ENCODE measurements around the gene ENOX1. TPM values are rescaled to one million over a fixed set of nuclear protein-coding genes. Genes with fewer than 3 reads are reported as not detected.

ENOX1 gene
- total and polyA plus RNA-seq, 2 of the 13 experiments (the other 11 are each of a cell fraction or from before 2014, with no cell fraction given), result not detected

GRCh38 chr13:43573361-43573740 is 213.4 kb downstream of the ENOX1 start:
- intact Hi-C loops (cut with micrococcal nuclease; ENCODE audit: unreplicated experiment), result no loop called here
- in situ Hi-C loops (cut with HindIII; ENCODE audit: extremely low pct_ligation_motif_present, low pct_unique_long_range_greater_than_20kb), result no loop called here
- H3K4me1 ChIP-seq (ENCODE audit: insufficient read depth, low read length), result no peaks in the 10 kb centered on the region
- H3K4me2 ChIP-seq (ENCODE audit: low read depth, low read length), result no peak overlapping the region
- POLR2A ChIA-PET, result no interaction called here
- DNase-seq (ENCODE audit: low spot score) (no peak), FAIRE-seq (no peak), ATAC-seq (no peak)
- H3K27ac ChIP-seq (ENCODE audit: extremely low read length, insufficient read depth, low read length), result no peak overlapping the region
- H3K27me3 ChIP-seq (ENCODE audit: control insufficient read depth in 1 of 2, insufficient read depth in 2 of 2, low read length in 2 of 2), result no peaks in the 10 kb centered on the region
- H3K36me3 ChIP-seq (replicated peaks in 1 of 2; ENCODE audit: control insufficient read depth in 1 of 2, insufficient read depth in 2 of 2, low read length in 2 of 2), result no peaks in the 10 kb centered on the region
- no peak for TF ChIP-seq FOXK1 (CRISPR knock-in tag; IDR thresholded peaks at IDR 0.05; ENCODE audit: borderline replicate concordance, low read depth)
- no peak for TF ChIP-seq GATAD1 (CRISPR knock-in tag; IDR thresholded peaks at IDR 0.05)
- no peak for TF ChIP-seq ZNF234 (CRISPR knock-in tag; conservative IDR thresholded peaks at IDR 0.05)
- no peak for TF ChIP-seq ATM (IDR thresholded peaks at IDR 0.05; ENCODE audit: borderline replicate concordance)
- no peak for TF ChIP-seq NFIC (IDR thresholded peaks at IDR 0.05; ENCODE audit: low read length)
- TF ChIP-seq ZNF296 (CRISPR knock-in tag; conservative IDR thresholded peaks at IDR 0.05), result no peak
- TF ChIP-seq GFI1 (CRISPR knock-in tag; IDR thresholded peaks at IDR 0.05; ENCODE audit: borderline replicate concordance), result no peak
- TF ChIP-seq TCF12 (IDR thresholded peaks at IDR 0.05), result no peak
- no peak for TF ChIP-seq TCF12 (CRISPR knock-in tag; IDR thresholded peaks at IDR 0.05)
- no peak for TF ChIP-seq CREB1 (IDR thresholded peaks at IDR 0.05)
- no peak for TF ChIP-seq CREB1 (CRISPR knock-in tag; IDR thresholded peaks at IDR 0.05)
- TF ChIP-seq THAP9 (CRISPR knock-in tag; IDR thresholded peaks at IDR 0.05; ENCODE audit: borderline replicate concordance), result no peak
- TF ChIP-seq BCLAF1 (IDR thresholded peaks at IDR 0.05), result no peak
- TF ChIP-seq KLF6 (CRISPR knock-in tag; IDR thresholded peaks at IDR 0.05), result no peak
- TF ChIP-seq, protein P1, sequence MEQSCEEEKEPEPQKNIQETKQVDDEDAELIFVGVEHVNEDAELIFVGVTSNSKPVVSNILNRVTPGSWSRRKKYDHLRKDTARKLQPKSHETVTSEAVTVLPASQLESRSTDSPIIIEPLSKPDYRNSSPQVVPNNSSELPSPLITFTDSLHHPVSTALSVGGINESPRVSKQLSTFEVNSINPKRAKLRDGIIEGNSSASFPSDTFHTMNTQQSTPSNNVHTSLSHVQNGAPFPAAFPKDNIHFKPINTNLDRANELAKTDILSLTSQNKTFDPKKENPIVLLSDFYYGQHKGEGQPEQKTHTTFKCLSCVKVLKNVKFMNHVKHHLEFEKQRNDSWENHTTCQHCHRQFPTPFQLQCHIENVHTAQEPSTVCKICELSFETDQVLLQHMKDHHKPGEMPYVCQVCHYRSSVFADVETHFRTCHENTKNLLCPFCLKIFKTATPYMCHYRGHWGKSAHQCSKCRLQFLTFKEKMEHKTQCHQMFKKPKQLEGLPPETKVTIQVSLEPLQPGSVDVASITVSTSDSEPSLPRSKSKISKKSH (CRISPR knock-in tag; IDR thresholded peaks at IDR 0.05; ENCODE audit: borderline replicate concordance), result no peak
- TF ChIP-seq, protein P2, sequence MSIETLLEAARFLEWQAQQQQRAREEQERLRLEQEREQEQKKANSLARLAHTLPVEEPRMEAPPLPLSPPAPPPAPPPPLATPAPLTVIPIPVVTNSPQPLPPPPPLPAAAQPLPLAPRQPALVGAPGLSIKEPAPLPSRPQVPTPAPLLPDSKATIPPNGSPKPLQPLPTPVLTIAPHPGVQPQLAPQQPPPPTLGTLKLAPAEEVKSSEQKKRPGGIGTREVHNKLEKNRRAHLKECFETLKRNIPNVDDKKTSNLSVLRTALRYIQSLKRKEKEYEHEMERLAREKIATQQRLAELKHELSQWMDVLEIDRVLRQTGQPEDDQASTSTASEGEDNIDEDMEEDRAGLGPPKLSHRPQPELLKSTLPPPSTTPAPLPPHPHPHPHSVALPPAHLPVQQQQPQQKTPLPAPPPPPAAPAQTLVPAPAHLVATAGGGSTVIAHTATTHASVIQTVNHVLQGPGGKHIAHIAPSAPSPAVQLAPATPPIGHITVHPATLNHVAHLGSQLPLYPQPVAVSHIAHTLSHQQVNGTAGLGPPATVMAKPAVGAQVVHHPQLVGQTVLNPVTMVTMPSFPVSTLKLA (IDR thresholded peaks at IDR 0.05), result no peak
- H3K9me3 ChIP-seq (ENCODE audit: low read length), result no peaks in the 10 kb centered on the region
- CTCF ChIA-PET (ENCODE audit: low intra/inter-chr PET ratio, low total read pairs), result no interaction called here
- H4K20me1 ChIP-seq (ENCODE audit: insufficient read depth, low read length), result no peaks in the 10 kb centered on the region
- H3K4me3 ChIP-seq (replicated peaks in 1 of 3; ENCODE audit: insufficient read depth in 1 of 3, low read depth in 2 of 3, low read length in 3 of 3), result no peak overlapping the region
- BruUV-seq (replicated peaks), result no TSS peak
- H2AFZ ChIP-seq (ENCODE audit: low read length), result no peak overlapping the region
- H3K9ac ChIP-seq (ENCODE audit: insufficient read depth, low read depth, low read length), result no peak overlapping the region
- 1% methylated on average over 4 of the region's 4 CpGs for WGBS (ENCODE audit: low lambda C conversion rate)
- H3K79me2 ChIP-seq (ENCODE audit: insufficient read depth, low read length), result no peaks in the 10 kb centered on the region

Measured in HepG2 (cell line).